ENCODE data around the gene RFFL. TPM values are rescaled to one million over a fixed set of nuclear protein-coding genes. Genes with fewer than 3 reads are reported as not detected.
"Not testable (repeated sequence)": the region's sequence is repeated elsewhere in the genome, so short reads cannot be mapped to it uniquely, and the experiment has no call there.

Gene RFFL
- total RNA-seq, 1 donor from 2014 or later = 19.9 TPM

DNA sequence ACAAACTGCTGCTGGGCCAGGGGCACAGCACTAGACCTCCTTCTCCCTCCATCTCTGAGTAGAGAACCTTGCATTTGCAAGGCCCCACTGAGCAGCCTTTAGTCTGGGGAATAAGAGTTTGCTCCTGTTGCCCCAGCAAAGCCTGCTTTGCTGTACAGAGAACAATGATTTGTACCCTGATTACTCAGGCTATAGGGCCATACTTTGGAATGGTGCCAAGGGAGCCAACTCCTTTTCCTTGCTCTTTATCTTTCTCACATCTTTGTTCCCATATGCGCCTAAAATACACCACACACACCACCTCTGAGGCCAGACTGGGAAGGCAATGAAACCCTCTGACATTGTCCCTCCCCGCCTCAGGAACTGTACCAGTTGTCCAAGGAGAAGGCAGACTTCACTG lies 62.0 kb downstream of the RFFL start:
- Mint-ChIP-seq H3K27ac (no peak overlapping the region), H3K9me3 (no peaks in the 10 kb centered on the region), H3K4me1 (ENCODE audit: unreplicated experiment) (peaks cover 4% of the 10 kb centered on the region), H3K4me3 (no peak overlapping the region), H3K27me3 (no peaks in the 10 kb centered on the region), H3K36me3 (peaks cover 16% of the 10 kb centered on the region)
- DNase-seq (ENCODE audit: extremely low spot score, unreplicated experiment) = no peak
- TF ChIP-seq, protein P1, sequence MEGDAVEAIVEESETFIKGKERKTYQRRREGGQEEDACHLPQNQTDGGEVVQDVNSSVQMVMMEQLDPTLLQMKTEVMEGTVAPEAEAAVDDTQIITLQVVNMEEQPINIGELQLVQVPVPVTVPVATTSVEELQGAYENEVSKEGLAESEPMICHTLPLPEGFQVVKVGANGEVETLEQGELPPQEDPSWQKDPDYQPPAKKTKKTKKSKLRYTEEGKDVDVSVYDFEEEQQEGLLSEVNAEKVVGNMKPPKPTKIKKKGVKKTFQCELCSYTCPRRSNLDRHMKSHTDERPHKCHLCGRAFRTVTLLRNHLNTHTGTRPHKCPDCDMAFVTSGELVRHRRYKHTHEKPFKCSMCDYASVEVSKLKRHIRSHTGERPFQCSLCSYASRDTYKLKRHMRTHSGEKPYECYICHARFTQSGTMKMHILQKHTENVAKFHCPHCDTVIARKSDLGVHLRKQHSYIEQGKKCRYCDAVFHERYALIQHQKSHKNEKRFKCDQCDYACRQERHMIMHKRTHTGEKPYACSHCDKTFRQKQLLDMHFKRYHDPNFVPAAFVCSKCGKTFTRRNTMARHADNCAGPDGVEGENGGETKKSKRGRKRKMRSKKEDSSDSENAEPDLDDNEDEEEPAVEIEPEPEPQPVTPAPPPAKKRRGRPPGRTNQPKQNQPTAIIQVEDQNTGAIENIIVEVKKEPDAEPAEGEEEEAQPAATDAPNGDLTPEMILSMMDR (conservative IDR thresholded peaks at IDR 0.05) = no peak

DNA sequence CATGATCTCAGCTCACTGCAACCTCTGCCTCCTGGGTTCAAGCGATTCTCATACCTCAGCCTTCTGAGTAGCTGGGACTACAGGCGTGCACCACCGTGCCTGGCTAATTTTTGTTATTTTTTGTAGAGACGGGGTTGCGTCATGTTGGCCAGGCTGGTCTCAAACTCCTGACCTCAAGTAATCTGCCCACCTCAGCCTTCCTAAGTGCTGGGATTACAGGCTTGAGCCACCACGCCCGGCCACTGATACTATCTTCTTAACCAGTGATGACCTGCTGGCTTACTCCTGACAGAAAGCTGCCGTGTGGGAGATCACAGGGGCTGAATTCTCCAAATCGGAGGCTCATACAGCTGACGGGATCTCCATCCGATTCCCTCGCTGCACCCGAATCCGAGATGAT lies 62.5 kb downstream of the RFFL start:
- H3K36me3 Mint-ChIP-seq = peaks cover 15% of the 10 kb centered on the region
- not testable (repeated sequence) for DNase-seq (ENCODE audit: extremely low spot score, unreplicated experiment); H3K9me3 Mint-ChIP-seq; H3K4me1 Mint-ChIP-seq (ENCODE audit: unreplicated experiment); H3K27ac Mint-ChIP-seq; H3K27me3 Mint-ChIP-seq; H3K4me3 Mint-ChIP-seq

DNA sequence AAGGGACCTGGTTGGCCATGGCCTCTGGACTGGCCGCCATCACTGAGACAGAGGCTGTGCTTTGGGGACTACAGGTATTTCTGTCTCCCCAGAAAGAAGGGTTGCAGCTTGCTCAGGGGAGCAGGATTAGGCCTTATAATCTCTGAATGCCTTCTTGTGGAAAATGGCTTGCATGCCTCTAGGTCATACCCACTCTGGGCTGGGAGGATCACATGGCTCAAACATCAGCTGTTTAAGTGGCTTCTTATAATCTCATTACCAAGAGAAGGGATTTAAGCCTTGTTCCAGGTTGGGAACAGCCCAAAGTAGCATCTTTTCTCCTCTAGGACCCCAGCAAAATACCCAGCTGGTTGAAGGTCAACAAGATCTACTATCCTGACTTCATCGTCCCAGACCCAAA lies 64.1 kb downstream of the RFFL start:
- TF ChIP-seq, protein P1 (conservative IDR thresholded peaks at IDR 0.05) = no peak
- no peak overlapping the region for H3K27ac Mint-ChIP-seq
- H3K36me3 Mint-ChIP-seq = peaks cover 8% of the 10 kb centered on the region
- no peaks in the 10 kb centered on the region for H3K9me3 Mint-ChIP-seq
- peaks cover 4% of the 10 kb centered on the region for H3K4me1 Mint-ChIP-seq (ENCODE audit: unreplicated experiment)
- no peak overlapping the region for H3K4me3 Mint-ChIP-seq
- H3K27me3 Mint-ChIP-seq = no peaks in the 10 kb centered on the region
- no peak for DNase-seq (ENCODE audit: extremely low spot score, unreplicated experiment)

DNA sequence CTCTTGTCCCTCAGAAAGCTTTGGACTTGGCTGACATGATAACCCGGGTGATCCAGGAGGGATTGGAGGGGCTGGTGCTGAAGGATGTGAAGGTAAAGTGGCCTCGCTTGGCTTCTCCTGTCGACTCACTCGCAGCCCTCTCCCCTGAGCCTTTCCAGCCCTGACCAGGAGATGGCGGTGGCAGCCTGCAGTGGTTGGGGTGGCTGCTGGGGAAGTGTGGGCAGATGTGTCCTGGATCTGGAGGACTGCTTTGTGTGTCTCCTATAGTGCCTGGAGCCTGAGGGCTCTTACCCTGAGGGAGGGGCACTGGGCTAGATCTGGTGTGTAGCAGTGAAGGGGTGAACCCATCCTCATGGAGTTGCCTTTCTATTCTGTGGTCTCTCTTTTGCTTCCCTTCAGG lies 65.3 kb downstream of the RFFL start:
- H3K4me1 Mint-ChIP-seq (ENCODE audit: unreplicated experiment) = peaks cover 4% of the 10 kb centered on the region
- H3K4me3 Mint-ChIP-seq = no peak overlapping the region
- no peaks in the 10 kb centered on the region for H3K9me3 Mint-ChIP-seq
- peaks cover 8% of the 10 kb centered on the region for H3K36me3 Mint-ChIP-seq
- H3K27ac Mint-ChIP-seq = peak overlapping the region; percentile 46
- DNase-seq (ENCODE audit: extremely low spot score, unreplicated experiment) = no peak
- no peaks in the 10 kb centered on the region for H3K27me3 Mint-ChIP-seq
- TF ChIP-seq, protein P1 (conservative IDR thresholded peaks at IDR 0.05) = peak; percentile 76

DNA sequence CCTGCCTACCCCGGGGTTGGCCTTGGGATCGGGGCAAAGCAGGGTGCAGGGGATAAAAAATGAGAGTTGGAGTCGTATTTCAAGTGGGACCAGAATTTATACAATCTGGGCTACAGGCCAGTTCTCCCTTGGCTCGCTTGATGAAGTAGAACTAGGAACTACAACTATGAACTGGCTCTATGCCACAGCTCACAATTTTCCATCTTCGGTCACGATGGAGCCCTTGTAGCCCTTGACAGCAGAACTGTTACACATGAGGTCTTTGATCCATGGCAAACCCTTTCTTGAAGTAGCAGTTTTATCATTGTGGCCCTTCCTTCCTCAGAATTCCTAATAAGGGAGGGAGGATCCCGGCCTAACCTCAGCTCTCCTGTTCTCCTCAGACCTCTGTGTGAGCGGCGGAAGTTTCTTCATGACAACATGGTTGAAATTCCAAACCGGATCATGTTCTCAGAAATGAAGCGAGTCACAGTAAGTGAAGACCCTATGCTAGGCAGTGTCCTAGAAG lies 66.1 kb downstream of the RFFL start:
- DNase-seq (ENCODE audit: extremely low spot score, unreplicated experiment) = no peak
- Mint-ChIP-seq H3K27ac (no peak overlapping the region), H3K4me1 (ENCODE audit: unreplicated experiment) (peaks cover 4% of the 10 kb centered on the region), H3K36me3 (peaks cover 13% of the 10 kb centered on the region), H3K9me3 (no peaks in the 10 kb centered on the region), H3K27me3 (no peaks in the 10 kb centered on the region), H3K4me3 (no peak overlapping the region)
- TF ChIP-seq, protein P1 (conservative IDR thresholded peaks at IDR 0.05) = no peak

DNA sequence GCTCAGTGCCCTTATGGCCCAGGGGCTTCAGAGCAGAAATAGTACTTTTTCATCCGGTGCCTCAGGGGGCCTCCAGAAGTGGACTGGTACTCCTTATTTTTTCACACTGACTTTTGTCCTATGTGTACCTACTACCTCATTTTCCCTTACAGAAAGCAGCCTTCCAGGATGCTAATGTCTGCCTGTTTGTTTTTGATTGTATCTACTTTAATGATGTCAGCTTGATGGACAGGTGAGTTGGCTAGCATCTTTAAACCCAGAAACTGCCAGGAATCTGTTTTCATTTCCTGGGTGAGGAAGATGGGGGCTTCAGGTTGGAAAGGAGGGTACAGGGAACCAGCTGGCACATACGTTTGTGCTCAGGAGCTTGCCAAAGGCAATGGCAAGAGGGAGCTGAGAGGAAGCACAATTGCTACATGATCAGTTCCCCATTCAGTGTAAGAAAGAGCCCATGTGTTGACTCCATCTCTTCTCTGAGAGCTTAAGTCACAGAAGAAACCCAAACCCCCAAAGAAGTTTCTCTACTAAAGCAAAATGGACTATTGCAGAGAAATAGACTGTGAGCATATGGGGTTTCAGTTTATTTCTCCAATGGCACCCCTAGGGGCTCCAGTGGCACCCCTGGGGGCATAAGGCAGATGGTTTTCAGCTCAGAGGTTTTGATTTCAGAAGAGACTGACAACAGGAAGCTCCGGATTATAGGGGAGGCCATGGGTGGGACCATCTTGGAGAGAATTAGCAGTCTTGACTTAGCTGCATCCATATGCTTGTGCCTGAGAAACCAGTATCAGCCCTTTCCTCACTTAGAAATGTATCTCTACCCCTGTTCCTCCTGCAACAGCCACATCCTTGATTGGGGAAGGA lies 66.9 kb downstream of the RFFL start:
- peaks cover 4% of the 10 kb centered on the region for H3K4me1 Mint-ChIP-seq (ENCODE audit: unreplicated experiment)
- H3K27ac Mint-ChIP-seq = no peak overlapping the region
- TF ChIP-seq, protein P1 (conservative IDR thresholded peaks at IDR 0.05) = no peak
- peaks cover 13% of the 10 kb centered on the region for H3K36me3 Mint-ChIP-seq
- no peak for DNase-seq (ENCODE audit: extremely low spot score, unreplicated experiment)
- H3K4me3 Mint-ChIP-seq = no peak overlapping the region
- no peaks in the 10 kb centered on the region for H3K27me3 Mint-ChIP-seq
- no peaks in the 10 kb centered on the region for H3K9me3 Mint-ChIP-seq
